WTC11 (cell line): ENCODE measurements around the gene TBC1D12. TPM values are rescaled to one million over a fixed set of nuclear protein-coding genes. Genes with fewer than 3 reads are reported as not detected.

Source experiments
- ATF1 ChIP-seq: sonication (generic); formaldehyde crosslinking; IDR thresholded peaks from 2 replicates; pipeline ENCODE4 v1.8.1; 2023; ENCODE audit warnings: mild to moderate bottlenecking, moderate library complexity, missing genetic modification reagents
- CREM ChIP-seq: sonication (generic); formaldehyde crosslinking; IDR thresholded peaks from 2 replicates; pipeline ENCODE4 v1.8.1; 2022; ENCODE audit warnings: mild to moderate bottlenecking, missing genetic modification reagents, moderate library complexity
- EMX1 ChIP-seq: fragments of 250-450 bp; sonication (Bioruptor Pico); IDR thresholded peaks from 2 replicates; pipeline ENCODE4 v1.8.0; 2021; ENCODE audit warnings: mild to moderate bottlenecking
- ESRRA ChIP-seq: sonication (generic); formaldehyde crosslinking; IDR thresholded peaks from 2 replicates; pipeline ENCODE4 v1.8.1; 2022; ENCODE audit warnings: mild to moderate bottlenecking, missing genetic modification reagents, borderline replicate concordance
- ETV6 ChIP-seq: sonication (generic); formaldehyde crosslinking; IDR thresholded peaks from 2 replicates; pipeline ENCODE4 v1.8.1; 2022; ENCODE audit warnings: mild to moderate bottlenecking, missing genetic modification reagents
- FOXJ3 ChIP-seq: sonication (generic); formaldehyde crosslinking; IDR thresholded peaks from 2 replicates; pipeline ENCODE4 v1.9.0; 2021; ENCODE audit warnings: missing genetic modification reagents, mild to moderate bottlenecking, borderline replicate concordance
- FOXK1 ChIP-seq: sonication (generic); formaldehyde crosslinking; IDR thresholded peaks from 2 replicates; pipeline ENCODE4 v1.8.0; 2022; ENCODE audit warnings: mild to moderate bottlenecking, moderate library complexity, missing genetic modification reagents
- GABPB1 ChIP-seq: sonication (generic); formaldehyde crosslinking; IDR thresholded peaks from 2 replicates; pipeline ENCODE4 v1.8.1; 2023; ENCODE audit warnings: mild to moderate bottlenecking, missing genetic modification reagents
- JAZF1 ChIP-seq: fragments of 250-450 bp; sonication (Bioruptor Pico); IDR thresholded peaks from 2 replicates; pipeline ENCODE4 v1.9.0; 2021; ENCODE audit warnings: moderate library complexity, mild to moderate bottlenecking, inconsistent platforms
- JUN ChIP-seq: sonication (generic); formaldehyde crosslinking; IDR thresholded peaks from 2 replicates; pipeline ENCODE4 v1.8.0; 2023; ENCODE audit warnings: mild to moderate bottlenecking, missing genetic modification reagents
- NR2C2 ChIP-seq: sonication (generic); formaldehyde crosslinking; IDR thresholded peaks from 2 replicates; pipeline ENCODE4 v1.8.0; 2022; ENCODE audit warnings: mild to moderate bottlenecking, missing genetic modification reagents
- SMAD4 ChIP-seq: sonication (generic); formaldehyde crosslinking; IDR thresholded peaks from 2 replicates; pipeline ENCODE4 v1.8.0; 2022; ENCODE audit warnings: mild to moderate bottlenecking, missing genetic modification reagents
- TP53 ChIP-seq: sonication (generic); formaldehyde crosslinking; IDR thresholded peaks from 2 replicates; pipeline ENCODE4 v1.8.1; 2023; ENCODE audit warnings: mild to moderate bottlenecking, missing genetic modification reagents
- ZNF138 ChIP-seq: sonication (generic); formaldehyde crosslinking; conservative IDR thresholded peaks from 2 replicates; pipeline ENCODE4 v1.8.1; 2022; ENCODE audit warnings: mild to moderate bottlenecking, moderate library complexity, missing genetic modification reagents
- ZNF416 ChIP-seq: fragments of 250-450 bp; sonication (Bioruptor Pico); IDR thresholded peaks from 2 replicates; pipeline ENCODE4 v1.9.0; 2021; ENCODE audit warnings: mild to moderate bottlenecking, inconsistent platforms
- ZNF671 ChIP-seq: fragments of 250-450 bp; sonication (Bioruptor Pico); IDR thresholded peaks from 2 replicates; pipeline ENCODE4 v1.8.0; 2021; ENCODE audit warnings: mild to moderate bottlenecking
- total RNA-seq: library from RNA; stranded (reverse); gene quantifications from 3 replicates; pipeline ENCODE4 v1.2.3, GENCODE V29; 2021
- TF ChIP-seq, protein P1 (sequence below): sonication (generic); formaldehyde crosslinking; IDR thresholded peaks from 2 replicates; pipeline ENCODE4 v1.8.1; 2023; ENCODE audit warnings: mild to moderate bottlenecking, missing genetic modification reagents, moderate library complexity
- TF ChIP-seq, protein P2 (sequence below): fragments of 250-450 bp; sonication (Bioruptor Pico); IDR thresholded peaks from 2 replicates; pipeline ENCODE4 v1.8.0; 2021; ENCODE audit warnings: mild to moderate bottlenecking
- TF ChIP-seq, protein P3 (sequence below): fragments of 250-450 bp; sonication (Bioruptor Pico); IDR thresholded peaks from 2 replicates; pipeline ENCODE4 v1.9.0; 2021; ENCODE audit warnings: mild to moderate bottlenecking
- TF ChIP-seq, protein P4 (sequence below): sonication (generic); formaldehyde crosslinking; IDR thresholded peaks from 2 replicates; pipeline ENCODE4 v1.8.1; 2023; ENCODE audit warnings: mild to moderate bottlenecking, missing genetic modification reagents, moderate library complexity
- TF ChIP-seq, protein P5 (sequence below): fragments of 250-450 bp; sonication (Bioruptor Pico); IDR thresholded peaks from 2 replicates; pipeline ENCODE4 v1.9.0; 2021; ENCODE audit warnings: mild to moderate bottlenecking, borderline replicate concordance
- TF ChIP-seq, protein P6 (sequence below): sonication (generic); formaldehyde crosslinking; IDR thresholded peaks from 2 replicates; pipeline ENCODE4 v1.8.1; 2022; ENCODE audit warnings: low read depth, missing genetic modification reagents, borderline replicate concordance
- TF ChIP-seq, protein P7 (sequence below): sonication (generic); formaldehyde crosslinking; IDR thresholded peaks from 2 replicates; pipeline ENCODE4 v1.8.0; 2022; ENCODE audit warnings: missing genetic modification reagents

TBC1D12 gene
- total RNA-seq, 1 experiment from 2014 or later, result 2.2 TPM

DNA sequence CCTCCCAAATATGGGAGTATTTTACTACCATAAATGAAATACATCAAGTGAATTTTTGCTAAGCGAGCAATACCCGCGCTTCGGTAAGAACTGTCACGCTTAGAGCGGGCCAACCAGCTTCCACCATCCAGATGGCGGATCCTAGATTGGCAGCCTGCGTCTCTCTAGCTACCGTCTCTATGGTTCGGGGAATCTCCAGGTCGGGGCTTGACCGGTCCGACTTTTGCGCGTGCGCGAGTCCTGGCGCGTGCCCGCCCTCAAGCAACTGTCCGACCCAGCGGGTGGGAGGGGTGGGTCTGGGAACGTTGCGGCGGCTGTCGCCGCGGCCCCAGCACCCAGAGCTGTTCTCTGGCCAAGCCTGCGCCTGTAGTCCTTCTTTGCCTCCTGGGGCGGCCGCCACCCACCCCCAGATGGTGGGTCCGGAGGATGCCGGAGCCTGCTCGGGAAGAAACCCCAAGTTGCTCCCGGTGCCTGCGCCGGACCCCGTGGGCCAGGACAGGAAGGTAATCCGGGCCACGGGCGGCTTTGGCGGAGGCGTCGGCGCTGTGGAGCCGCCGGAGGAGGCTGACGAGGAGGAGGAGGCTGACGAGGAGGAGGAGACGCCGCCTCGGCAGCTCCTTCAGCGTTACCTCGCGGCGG lies at the start of gene TBC1D12 (continued):
- TF ChIP-seq ZNF416 (CRISPR knock-in tag) (no peak), FOXK1 (CRISPR knock-in tag) (no peak), ZNF138 (no peak), ATF1 (CRISPR knock-in tag) (no peak), SMAD4 (CRISPR knock-in tag) (no peak), FOXJ3 (CRISPR knock-in tag) (no peak), GABPB1 (no peak), ETV6 (CRISPR knock-in tag) (no peak), CREM (no peak), TP53 (CRISPR knock-in tag) (peak; percentile 61; the same call in 1 of the 2 replicates), NR2C2 (no peak), JUN (0 out of 2 replicates have a peak, but pooled peaks have one; percentile 16), ESRRA (CRISPR knock-in tag) (no peak), ZNF671 (CRISPR knock-in tag) (no peak), JAZF1 (CRISPR knock-in tag) (no peak), EMX1 (CRISPR knock-in tag) (no peak)
- TF ChIP-seq, protein P1, sequence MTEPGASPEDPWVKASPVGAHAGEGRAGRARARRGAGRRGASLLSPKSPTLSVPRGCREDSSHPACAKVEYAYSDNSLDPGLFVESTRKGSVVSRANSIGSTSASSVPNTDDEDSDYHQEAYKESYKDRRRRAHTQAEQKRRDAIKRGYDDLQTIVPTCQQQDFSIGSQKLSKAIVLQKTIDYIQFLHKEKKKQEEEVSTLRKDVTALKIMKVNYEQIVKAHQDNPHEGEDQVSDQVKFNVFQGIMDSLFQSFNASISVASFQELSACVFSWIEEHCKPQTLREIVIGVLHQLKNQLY, result no peak
- TF ChIP-seq, protein P2, sequence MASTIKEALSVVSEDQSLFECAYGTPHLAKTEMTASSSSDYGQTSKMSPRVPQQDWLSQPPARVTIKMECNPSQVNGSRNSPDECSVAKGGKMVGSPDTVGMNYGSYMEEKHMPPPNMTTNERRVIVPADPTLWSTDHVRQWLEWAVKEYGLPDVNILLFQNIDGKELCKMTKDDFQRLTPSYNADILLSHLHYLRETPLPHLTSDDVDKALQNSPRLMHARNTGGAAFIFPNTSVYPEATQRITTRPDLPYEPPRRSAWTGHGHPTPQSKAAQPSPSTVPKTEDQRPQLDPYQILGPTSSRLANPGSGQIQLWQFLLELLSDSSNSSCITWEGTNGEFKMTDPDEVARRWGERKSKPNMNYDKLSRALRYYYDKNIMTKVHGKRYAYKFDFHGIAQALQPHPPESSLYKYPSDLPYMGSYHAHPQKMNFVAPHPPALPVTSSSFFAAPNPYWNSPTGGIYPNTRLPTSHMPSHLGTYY (CRISPR knock-in tag), result no peak
- TF ChIP-seq, protein P3, sequence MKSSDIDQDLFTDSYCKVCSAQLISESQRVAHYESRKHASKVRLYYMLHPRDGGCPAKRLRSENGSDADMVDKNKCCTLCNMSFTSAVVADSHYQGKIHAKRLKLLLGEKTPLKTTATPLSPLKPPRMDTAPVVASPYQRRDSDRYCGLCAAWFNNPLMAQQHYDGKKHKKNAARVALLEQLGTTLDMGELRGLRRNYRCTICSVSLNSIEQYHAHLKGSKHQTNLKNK (CRISPR knock-in tag), result no peak
- TF ChIP-seq, protein P4, sequence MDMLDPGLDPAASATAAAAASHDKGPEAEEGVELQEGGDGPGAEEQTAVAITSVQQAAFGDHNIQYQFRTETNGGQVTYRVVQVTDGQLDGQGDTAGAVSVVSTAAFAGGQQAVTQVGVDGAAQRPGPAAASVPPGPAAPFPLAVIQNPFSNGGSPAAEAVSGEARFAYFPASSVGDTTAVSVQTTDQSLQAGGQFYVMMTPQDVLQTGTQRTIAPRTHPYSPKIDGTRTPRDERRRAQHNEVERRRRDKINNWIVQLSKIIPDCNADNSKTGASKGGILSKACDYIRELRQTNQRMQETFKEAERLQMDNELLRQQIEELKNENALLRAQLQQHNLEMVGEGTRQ (CRISPR knock-in tag), result no peak; the same call in 1 of the 2 replicates
- TF ChIP-seq, protein P5, sequence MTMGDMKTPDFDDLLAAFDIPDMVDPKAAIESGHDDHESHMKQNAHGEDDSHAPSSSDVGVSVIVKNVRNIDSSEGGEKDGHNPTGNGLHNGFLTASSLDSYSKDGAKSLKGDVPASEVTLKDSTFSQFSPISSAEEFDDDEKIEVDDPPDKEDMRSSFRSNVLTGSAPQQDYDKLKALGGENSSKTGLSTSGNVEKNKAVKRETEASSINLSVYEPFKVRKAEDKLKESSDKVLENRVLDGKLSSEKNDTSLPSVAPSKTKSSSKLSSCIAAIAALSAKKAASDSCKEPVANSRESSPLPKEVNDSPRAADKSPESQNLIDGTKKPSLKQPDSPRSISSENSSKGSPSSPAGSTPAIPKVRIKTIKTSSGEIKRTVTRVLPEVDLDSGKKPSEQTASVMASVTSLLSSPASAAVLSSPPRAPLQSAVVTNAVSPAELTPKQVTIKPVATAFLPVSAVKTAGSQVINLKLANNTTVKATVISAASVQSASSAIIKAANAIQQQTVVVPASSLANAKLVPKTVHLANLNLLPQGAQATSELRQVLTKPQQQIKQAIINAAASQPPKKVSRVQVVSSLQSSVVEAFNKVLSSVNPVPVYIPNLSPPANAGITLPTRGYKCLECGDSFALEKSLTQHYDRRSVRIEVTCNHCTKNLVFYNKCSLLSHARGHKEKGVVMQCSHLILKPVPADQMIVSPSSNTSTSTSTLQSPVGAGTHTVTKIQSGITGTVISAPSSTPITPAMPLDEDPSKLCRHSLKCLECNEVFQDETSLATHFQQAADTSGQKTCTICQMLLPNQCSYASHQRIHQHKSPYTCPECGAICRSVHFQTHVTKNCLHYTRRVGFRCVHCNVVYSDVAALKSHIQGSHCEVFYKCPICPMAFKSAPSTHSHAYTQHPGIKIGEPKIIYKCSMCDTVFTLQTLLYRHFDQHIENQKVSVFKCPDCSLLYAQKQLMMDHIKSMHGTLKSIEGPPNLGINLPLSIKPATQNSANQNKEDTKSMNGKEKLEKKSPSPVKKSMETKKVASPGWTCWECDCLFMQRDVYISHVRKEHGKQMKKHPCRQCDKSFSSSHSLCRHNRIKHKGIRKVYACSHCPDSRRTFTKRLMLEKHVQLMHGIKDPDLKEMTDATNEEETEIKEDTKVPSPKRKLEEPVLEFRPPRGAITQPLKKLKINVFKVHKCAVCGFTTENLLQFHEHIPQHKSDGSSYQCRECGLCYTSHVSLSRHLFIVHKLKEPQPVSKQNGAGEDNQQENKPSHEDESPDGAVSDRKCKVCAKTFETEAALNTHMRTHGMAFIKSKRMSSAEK, result no peak
- TF ChIP-seq, protein P6, sequence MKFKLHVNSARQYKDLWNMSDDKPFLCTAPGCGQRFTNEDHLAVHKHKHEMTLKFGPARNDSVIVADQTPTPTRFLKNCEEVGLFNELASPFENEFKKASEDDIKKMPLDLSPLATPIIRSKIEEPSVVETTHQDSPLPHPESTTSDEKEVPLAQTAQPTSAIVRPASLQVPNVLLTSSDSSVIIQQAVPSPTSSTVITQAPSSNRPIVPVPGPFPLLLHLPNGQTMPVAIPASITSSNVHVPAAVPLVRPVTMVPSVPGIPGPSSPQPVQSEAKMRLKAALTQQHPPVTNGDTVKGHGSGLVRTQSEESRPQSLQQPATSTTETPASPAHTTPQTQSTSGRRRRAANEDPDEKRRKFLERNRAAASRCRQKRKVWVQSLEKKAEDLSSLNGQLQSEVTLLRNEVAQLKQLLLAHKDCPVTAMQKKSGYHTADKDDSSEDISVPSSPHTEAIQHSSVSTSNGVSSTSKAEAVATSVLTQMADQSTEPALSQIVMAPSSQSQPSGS (CRISPR knock-in tag), result no peak
- TF ChIP-seq, protein P7, sequence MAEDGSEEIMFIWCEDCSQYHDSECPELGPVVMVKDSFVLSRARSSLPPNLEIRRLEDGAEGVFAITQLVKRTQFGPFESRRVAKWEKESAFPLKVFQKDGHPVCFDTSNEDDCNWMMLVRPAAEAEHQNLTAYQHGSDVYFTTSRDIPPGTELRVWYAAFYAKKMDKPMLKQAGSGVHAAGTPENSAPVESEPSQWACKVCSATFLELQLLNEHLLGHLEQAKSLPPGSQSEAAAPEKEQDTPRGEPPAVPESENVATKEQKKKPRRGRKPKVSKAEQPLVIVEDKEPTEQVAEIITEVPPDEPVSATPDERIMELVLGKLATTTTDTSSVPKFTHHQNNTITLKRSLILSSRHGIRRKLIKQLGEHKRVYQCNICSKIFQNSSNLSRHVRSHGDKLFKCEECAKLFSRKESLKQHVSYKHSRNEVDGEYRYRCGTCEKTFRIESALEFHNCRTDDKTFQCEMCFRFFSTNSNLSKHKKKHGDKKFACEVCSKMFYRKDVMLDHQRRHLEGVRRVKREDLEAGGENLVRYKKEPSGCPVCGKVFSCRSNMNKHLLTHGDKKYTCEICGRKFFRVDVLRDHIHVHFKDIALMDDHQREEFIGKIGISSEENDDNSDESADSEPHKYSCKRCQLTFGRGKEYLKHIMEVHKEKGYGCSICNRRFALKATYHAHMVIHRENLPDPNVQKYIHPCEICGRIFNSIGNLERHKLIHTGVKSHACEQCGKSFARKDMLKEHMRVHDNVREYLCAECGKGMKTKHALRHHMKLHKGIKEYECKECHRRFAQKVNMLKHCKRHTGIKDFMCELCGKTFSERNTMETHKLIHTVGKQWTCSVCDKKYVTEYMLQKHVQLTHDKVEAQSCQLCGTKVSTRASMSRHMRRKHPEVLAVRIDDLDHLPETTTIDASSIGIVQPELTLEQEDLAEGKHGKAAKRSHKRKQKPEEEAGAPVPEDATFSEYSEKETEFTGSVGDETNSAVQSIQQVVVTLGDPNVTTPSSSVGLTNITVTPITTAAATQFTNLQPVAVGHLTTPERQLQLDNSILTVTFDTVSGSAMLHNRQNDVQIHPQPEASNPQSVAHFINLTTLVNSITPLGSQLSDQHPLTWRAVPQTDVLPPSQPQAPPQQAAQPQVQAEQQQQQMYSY (CRISPR knock-in tag), result no peak
